ENCODE results near the gene MSL1.
A peak's percentile ranks its signal among the peaks of the same experiment; 100 is the strongest.
"Not testable (repeated sequence)": the region's sequence is repeated elsewhere in the genome, so short reads cannot be mapped to it uniquely, and the experiment has no call there.

The MSL1 gene

GRCh38 chr17:40130352-40131042 is 8.7 kb downstream of the MSL1 start:
- DNase-seq, result peak in 1 of 2 donors; percentile 9

DNA sequence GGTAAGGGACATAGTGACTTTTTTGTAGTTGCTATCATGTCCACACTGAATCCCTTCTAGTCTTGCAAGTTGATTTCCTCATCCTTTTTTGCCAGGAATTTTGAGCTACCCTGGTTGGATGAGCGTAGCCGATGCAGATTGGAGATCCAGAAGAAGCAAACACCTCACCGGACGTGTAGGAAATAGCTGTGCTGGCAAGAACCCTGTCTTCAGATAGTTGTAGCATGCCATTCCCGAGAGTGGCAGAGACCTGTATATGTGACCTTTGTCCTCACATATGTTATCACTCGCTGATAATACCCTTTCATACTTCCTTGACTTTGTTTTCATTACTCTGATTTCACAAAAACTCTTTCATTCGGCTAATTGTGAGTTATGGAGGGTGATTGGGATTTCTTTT is 12.4 kb downstream of the MSL1 start:
- DNase-seq, result no peak

- DNase-seq, result no peak
Observed at GRCh38 chr17:40135817-40136216, 14.0 kb downstream of the MSL1 start.

- no peak for DNase-seq
Observed at GRCh38 chr17:40139566-40140058, 17.8 kb downstream of the MSL1 start.

- not testable (repeated sequence) for DNase-seq
Observed at GRCh38 chr17:40143166-40143565, 21.4 kb downstream of the MSL1 start.

DNA sequence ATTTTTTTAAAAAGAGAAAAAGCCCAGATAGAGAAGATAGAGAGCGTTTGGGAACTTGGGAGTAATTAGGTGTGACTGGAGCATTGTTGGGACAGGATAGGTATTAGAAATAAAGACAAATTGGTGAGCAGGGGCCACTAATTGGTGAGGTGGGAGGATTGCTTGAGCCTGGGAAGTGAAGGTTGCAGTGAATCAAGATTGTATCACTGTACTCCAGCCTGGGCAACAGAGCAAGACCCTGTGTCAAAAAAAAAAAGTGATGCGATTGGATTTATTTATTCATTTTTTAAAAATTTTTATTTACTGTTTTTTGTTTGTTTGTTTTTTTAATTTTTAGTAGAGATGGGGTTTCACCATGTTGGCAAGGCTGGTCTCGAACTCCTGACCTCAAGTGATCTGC is 23.7 kb downstream of the MSL1 start:
- DNase-seq, result no peak

DNA sequence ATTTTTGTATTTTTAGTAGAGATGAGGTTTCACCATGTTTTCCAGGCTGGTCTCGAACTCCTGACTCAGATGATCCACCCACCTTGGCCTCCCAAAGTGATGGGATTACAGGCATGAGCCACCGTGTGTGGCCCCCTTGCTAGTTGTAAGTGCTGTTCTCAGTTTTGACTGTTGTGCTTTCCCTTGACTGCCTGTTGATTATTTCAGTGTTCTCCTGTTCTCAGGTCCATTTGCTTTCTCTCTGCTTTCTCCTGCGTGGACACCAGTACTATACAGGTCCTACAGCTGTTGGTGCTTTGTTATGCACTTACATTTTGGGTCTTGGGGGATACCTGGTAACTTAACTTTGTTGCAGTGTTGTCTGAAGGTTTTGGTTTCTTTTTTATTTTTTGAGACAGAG is 26.8 kb downstream of the MSL1 start:
- no peak for DNase-seq

DNA sequence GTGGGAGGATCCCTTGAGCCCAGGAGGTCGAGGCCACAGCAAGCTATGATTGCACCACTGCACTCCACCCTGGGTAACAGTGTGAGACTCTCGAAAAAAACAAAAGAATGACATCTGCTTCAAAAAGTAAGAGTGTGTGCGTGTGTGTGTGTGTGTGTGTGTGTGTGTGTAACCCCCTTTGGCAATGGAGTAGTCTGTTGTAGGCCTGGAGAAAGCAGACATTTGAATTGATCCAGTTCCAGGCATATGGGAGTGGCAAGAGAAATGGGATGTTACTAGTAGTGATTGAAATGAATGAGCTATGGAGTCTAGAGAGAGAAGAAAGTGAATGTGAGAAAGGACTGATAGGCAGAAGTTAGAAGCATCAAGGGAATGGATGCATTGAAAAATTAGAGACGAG is 28.5 kb downstream of the MSL1 start:
- no peak for DNase-seq

GRCh38 chr17:40151414-40151963 is 29.7 kb downstream of the MSL1 start:
- peak in 1 of 2 donors; percentile 8 for DNase-seq

DNA sequence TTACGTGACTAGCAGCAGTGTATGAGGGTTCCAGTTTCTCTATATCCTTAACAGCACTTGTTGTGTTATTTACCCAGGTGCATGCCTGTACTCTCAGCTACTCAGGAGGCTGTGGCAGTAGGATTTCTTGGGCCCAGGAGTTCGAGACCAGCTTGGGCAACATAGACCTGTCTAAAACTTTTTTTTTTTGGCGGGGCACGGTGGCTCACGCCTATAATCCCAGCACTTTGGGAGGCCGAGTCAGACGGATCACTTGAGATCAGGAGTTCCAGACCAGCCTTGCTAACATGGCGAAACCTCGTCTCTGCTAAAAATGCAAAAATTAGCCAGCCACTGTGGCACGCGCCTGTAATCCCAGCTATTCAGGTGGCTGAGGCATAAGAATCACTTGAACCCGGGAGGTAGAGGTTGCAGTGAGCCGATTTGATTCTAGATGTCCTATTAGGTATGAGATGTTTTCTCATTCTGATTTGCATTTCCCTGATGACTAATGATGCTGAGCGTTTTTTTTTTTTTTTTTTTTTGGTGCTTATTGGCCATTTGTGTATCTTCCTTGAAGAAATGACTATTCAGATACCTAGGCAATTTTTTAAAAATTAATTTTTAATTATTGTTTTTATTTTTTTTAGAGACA is 31.9 kb downstream of the MSL1 start:
- no peak for DNase-seq

DNA sequence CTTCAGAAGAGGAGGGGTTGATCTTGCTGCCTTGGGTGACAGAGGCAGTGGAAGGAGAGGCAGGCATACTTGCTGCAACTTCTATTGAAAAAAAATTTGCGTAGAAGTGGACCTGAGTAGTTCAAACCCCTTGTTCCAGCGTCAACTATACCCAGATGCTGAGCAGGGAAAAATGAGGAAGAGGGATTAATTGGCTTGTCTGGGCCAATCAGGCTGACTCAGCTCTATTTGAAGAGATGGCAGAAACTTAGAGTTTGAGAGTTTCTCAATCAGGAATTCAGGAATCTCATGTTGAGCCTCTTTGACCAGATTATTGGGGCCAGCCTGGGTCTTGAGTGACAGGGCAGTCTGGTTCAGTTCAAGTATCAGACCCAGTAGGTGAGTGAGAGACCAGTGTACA is 36.2 kb downstream of the MSL1 start:
- DNase-seq, result no peak

DNA sequence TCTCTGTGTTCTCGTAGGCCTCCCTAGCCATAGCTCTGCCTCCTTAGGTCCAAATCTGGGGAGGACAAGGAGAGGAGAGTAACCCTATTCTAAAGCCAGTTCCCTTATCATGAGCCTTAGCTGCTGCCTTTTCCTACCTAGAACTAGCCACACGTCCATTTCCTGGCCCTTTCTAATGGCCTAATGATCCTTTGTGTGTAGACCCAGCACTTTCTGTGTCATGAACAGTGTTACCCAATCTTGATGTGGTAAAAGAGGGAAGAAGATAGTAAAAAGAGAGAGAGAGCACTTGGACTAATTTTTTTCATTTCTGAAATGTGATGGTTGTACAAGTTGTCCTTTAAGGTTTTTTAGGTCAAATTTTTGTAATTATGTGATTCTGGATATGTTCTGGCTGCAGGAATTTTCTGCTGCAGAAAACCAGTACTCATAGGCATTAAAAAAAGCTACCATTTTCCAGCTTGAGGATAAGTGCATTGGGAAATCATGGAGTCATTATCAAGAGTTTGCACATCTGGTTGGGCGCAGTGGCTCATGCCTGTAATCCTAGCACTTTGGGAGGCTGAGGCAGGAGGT is 36.8 kb downstream of the MSL1 start:
- DNase-seq, result no peak

- no peak for DNase-seq
Observed at GRCh38 chr17:40159456-40159855, 37.7 kb downstream of the MSL1 start.

GRCh38 chr17:40167685-40168261 is 46.0 kb downstream of the MSL1 start:
- DNase-seq, result no peak

DNA sequence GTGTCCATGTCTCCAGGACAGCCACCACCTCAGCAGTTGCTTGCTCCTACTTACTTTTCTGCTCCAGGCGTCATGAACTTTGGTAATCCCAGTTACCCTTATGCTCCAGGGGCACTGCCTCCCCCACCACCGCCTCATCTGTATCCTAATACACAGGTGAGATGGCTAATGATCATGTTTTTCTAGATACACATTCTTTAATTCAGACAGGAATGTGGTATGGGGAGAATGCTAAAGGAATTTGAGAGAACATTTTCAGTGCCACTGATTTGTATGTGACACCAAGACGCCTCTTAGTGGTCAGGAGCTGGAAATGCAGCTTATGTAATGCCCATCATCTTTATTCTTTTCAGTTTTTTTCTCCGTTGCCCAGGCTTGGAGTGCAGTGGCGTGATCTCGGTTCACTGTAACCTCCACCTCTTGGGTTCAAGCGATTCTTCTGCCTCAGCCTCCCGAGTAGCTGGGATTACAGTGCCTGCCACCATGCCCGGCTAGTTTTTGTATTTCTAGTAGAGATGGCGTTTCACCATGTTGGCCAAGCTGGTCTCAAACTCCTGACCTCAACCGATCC is 46.6 kb downstream of the MSL1 start:
- peak in 1 of 2 donors; percentile 47 for DNase-seq

DNA sequence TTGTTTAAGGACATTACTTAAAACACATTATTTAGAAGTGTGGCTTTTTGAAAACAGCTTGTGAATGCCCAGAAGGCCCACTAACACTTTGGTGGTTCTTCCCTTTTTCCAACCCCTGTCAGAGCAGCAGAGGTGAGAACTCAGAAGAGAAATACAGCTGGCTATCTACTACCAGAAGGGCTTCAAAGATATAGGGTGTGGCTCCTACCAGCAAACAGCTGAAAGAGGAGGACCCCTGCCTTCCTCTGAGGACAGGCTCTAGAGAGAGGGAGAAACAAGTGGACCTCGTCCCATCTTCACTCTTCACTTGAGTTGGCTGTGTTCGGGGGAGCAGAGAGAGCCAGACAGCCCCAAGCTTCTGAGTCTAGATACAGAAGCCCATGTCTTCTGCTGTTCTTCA is 48.6 kb downstream of the MSL1 start:
- DNase-seq, result no peak

- DNase-seq, result no peak
Observed at GRCh38 chr17:40171750-40172149, 50.0 kb downstream of the MSL1 start.

- DNase-seq, result no peak
Observed at GRCh38 chr17:40173091-40173777, 51.5 kb downstream of the MSL1 start.

DNA sequence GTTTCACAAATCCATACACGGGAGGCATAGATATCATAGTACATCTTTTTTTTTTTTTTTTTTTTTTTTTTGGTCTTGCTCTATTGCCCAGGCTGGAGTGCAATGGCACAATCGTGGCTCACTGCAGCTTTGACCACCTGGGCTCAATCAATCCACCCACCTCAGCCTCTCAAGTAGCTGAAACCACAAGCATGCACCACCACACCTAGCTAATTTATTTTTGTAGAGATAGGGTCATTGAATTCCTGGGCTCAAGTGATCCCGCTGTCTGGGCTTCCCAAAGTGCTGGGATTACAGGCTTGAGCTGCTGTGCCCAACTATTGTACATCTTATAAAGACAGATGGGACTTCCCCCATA is 52.0 kb downstream of the MSL1 start:
- no peak for DNase-seq

- no peak for DNase-seq
Observed at GRCh38 chr17:40174514-40174913, 52.7 kb downstream of the MSL1 start.

GRCh38 chr17:40175928-40176753 is 54.4 kb downstream of the MSL1 start:
- no peak for DNase-seq

DNA sequence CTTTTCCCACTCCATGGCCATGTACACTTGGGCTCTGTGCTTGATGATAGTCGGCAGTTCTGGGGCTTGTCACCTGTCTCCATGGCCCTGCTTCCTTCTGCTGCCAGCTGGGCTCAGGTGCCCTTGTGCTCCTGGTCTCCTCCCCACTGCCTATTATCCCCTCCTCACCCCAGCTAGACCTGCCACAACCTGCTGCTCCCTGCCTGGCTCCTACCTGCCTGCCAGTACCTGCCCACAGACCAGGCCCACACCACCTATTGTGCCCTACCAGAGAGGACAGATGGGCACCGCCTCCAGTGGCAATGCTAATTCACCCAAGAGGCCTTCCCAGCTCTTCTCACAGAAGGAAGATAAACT is 55.0 kb downstream of the MSL1 start:
- no peak for DNase-seq

Measured in bone marrow (tissue), 2 donors.